Measurements from ENCODE around the gene ADAMTS1. TPM values are rescaled to one million over a fixed set of nuclear protein-coding genes. Genes with fewer than 3 reads are reported as not detected.

The ADAMTS1 gene
- total and polyA plus RNA-seq, 4 experiments from 2014 or later = 0.16 TPM; not detected in 3

DNA sequence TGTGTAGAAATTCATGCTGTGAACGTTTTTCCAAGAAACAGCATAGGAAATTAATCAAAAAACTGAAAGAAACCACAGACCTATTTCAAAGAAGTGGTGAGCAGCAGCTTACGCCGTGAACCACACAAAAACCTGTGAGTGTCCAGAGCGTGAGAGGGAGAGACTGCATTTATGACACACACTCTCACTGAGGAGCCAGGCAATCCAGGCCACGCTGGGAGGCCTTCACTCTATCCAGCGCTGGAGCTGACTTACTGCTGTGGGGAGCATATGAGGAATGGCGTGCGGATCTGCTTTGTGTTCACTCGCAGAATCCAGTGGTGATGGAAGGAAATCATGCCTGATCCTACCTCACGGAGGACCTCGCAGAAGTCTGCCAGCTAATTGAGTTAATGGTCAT is 12.7 kb downstream of the ADAMTS1 start:
- Mint-ChIP-seq H3K4me1 (peaks cover 0 to 5% (median 3%) of the 10 kb centered on the region in 4 donors), H3K9me3 (peaks cover 0 to 3% (median 0%) of the 10 kb centered on the region in 8 donors), H3K27me3 (peaks cover 0 to 7% of the 10 kb centered on the region in 2 donors), H3K4me3 (no peak overlapping the region), H3K27ac (no peak overlapping the region), H3K36me3 (no peaks in the 10 kb centered on the region)
- no peaks in the 10 kb centered on the region for H3K9me3 ChIP-seq (ENCODE audit: control insufficient read depth in 1 of 2, low read length in 2 of 2)
- H3K27ac ChIP-seq (ENCODE audit: low read depth, low read length) = no peak overlapping the region
- CTCF ChIA-PET (ENCODE audit: partially characterized antibody) = no interaction called here
- no peaks in the 10 kb centered on the region for H3K27me3 ChIP-seq (ENCODE audit: insufficient read depth, low read length)
- H3K4me1 ChIP-seq (ENCODE audit: insufficient read depth, low read length) = no peaks in the 10 kb centered on the region
- intact Hi-C loops (cut with micrococcal nuclease) = no loop called here
- no peak overlapping the region for H3K4me3 ChIP-seq (ENCODE audit: low read length in 2 of 2)
- no peak for DNase-seq
- no peaks in the 10 kb centered on the region for H3K36me3 ChIP-seq (ENCODE audit: insufficient read depth, low read length)
- POLR2A ChIA-PET (ENCODE audit: partially characterized antibody) = no interaction called here

DNA sequence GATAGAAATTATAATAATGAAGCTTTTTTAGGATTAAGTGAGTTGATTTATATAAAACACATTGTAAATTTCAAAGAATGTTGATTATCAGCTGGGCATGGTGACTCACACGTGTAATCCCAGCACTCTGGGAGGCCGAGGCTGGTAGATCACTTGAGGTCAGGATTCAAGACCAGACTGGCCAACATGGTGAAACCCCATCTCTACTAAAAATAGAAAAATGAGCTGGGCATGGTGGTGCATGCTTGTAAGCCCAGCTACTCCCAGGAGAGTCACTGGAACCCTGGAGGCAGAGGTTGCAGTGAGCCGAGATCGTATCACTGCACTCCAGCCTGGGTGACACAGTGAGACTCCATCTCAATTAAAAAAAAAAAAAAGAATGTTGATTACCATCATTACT is 18.4 kb downstream of the ADAMTS1 start:
- peaks cover 0 to 3% (median 0%) of the 10 kb centered on the region in 8 donors for H3K9me3 Mint-ChIP-seq
- H3K4me1 ChIP-seq (ENCODE audit: insufficient read depth, low read length) = no peaks in the 10 kb centered on the region
- no peak overlapping the region for H3K27ac Mint-ChIP-seq
- no peaks in the 10 kb centered on the region for H3K4me1 Mint-ChIP-seq
- no peak for DNase-seq
- H3K4me3 Mint-ChIP-seq = no peak overlapping the region
- no peak overlapping the region for H3K4me3 ChIP-seq (ENCODE audit: low read length in 2 of 2)
- H3K27ac ChIP-seq (ENCODE audit: low read depth, low read length) = no peak overlapping the region
- no peaks in the 10 kb centered on the region for H3K36me3 Mint-ChIP-seq
- H3K9me3 ChIP-seq (ENCODE audit: control insufficient read depth in 1 of 2, low read length in 2 of 2) = no peaks in the 10 kb centered on the region
- peaks cover 0 to 4% of the 10 kb centered on the region in 2 donors for H3K27me3 Mint-ChIP-seq
- ChIA-PET CTCF (ENCODE audit: partially characterized antibody) (no interaction called here), POLR2A (ENCODE audit: partially characterized antibody) (no interaction called here)
- no peaks in the 10 kb centered on the region for H3K27me3 ChIP-seq (ENCODE audit: insufficient read depth, low read length)
- intact Hi-C loops (cut with micrococcal nuclease) = no loop called here
- no peaks in the 10 kb centered on the region for H3K36me3 ChIP-seq (ENCODE audit: insufficient read depth, low read length)

- no peaks in the 10 kb centered on the region for H3K4me1 Mint-ChIP-seq
- peaks cover 0 to 2% of the 10 kb centered on the region in 2 donors for H3K27me3 Mint-ChIP-seq
- ChIA-PET CTCF (ENCODE audit: partially characterized antibody) (no interaction called here), POLR2A (ENCODE audit: partially characterized antibody) (no interaction called here)
- no peak overlapping the region for H3K27ac Mint-ChIP-seq
- Histone ChIP-seq H3K36me3 (ENCODE audit: insufficient read depth, low read length) (no peaks in the 10 kb centered on the region), H3K4me1 (ENCODE audit: insufficient read depth, low read length) (no peaks in the 10 kb centered on the region), H3K4me3 (ENCODE audit: low read length in 2 of 2) (no peak overlapping the region), H3K27ac (ENCODE audit: low read depth, low read length) (no peak overlapping the region), H3K9me3 (ENCODE audit: control insufficient read depth in 1 of 2, low read length in 2 of 2) (no peaks in the 10 kb centered on the region), H3K27me3 (ENCODE audit: insufficient read depth, low read length) (no peaks in the 10 kb centered on the region)
- no peak overlapping the region for H3K4me3 Mint-ChIP-seq
- no peak for DNase-seq
- H3K36me3 Mint-ChIP-seq = no peaks in the 10 kb centered on the region
- H3K9me3 Mint-ChIP-seq = peaks cover 0 to 3% (median 0%) of the 10 kb centered on the region in 8 donors
- intact Hi-C loops (cut with micrococcal nuclease) = no loop called here
These were observed 24.7 kb downstream of the ADAMTS1 start for GRCh38 chr21:26820509-26820908.

GRCh38 chr21:26819740-26820324 is 25.4 kb downstream of the ADAMTS1 start:
- no peaks in the 10 kb centered on the region for H3K4me1 Mint-ChIP-seq
- ChIA-PET POLR2A (ENCODE audit: partially characterized antibody) (no interaction called here), CTCF (ENCODE audit: partially characterized antibody) (no interaction called here)
- Histone ChIP-seq H3K4me1 (ENCODE audit: insufficient read depth, low read length) (no peaks in the 10 kb centered on the region), H3K4me3 (ENCODE audit: low read length in 2 of 2) (no peak overlapping the region), H3K36me3 (ENCODE audit: insufficient read depth, low read length) (no peaks in the 10 kb centered on the region), H3K9me3 (ENCODE audit: control insufficient read depth in 1 of 2, low read length in 2 of 2) (no peaks in the 10 kb centered on the region), H3K27ac (ENCODE audit: low read depth, low read length) (no peak overlapping the region), H3K27me3 (ENCODE audit: insufficient read depth, low read length) (no peaks in the 10 kb centered on the region)
- H3K9me3 Mint-ChIP-seq = peaks cover 0 to 3% (median 0%) of the 10 kb centered on the region in 8 donors
- no peak for DNase-seq
- intact Hi-C loops (cut with micrococcal nuclease) = no loop called here
- H3K27me3 Mint-ChIP-seq = peaks cover 0 to 2% of the 10 kb centered on the region in 2 donors
- H3K4me3 Mint-ChIP-seq = no peak overlapping the region
- H3K27ac Mint-ChIP-seq = no peak overlapping the region
- no peaks in the 10 kb centered on the region for H3K36me3 Mint-ChIP-seq

DNA sequence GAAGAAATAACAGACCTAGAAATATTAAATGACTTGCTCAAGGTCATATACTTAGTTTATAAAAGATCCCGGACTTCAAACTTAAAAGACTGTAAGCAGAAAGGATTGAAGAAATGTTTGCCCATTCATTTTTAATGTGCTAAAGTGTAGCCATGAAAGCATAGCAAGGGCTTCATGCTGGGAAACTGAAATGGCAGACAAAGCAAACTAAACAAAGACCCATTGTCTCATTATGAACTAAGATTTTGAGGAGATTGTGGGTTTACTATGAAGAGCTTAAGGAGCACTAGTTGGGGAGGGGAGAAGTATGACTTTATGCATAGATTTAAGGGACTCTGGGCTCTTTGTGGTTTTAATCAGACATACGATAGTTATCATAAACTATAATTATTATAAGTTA is 26.3 kb downstream of the ADAMTS1 start:
- Mint-ChIP-seq H3K36me3 (no peaks in the 10 kb centered on the region), H3K27ac (no peak overlapping the region), H3K9me3 (peaks cover 0 to 2% (median 0%) of the 10 kb centered on the region in 8 donors), H3K27me3 (peaks cover 0 to 2% of the 10 kb centered on the region in 2 donors), H3K4me1 (no peaks in the 10 kb centered on the region), H3K4me3 (no peak overlapping the region)
- H3K27me3 ChIP-seq (ENCODE audit: insufficient read depth, low read length) = no peaks in the 10 kb centered on the region
- no peaks in the 10 kb centered on the region for H3K9me3 ChIP-seq (ENCODE audit: control insufficient read depth in 1 of 2, low read length in 2 of 2)
- no peaks in the 10 kb centered on the region for H3K36me3 ChIP-seq (ENCODE audit: insufficient read depth, low read length)
- ChIA-PET POLR2A (ENCODE audit: partially characterized antibody) (no interaction called here), CTCF (ENCODE audit: partially characterized antibody) (no interaction called here)
- H3K4me1 ChIP-seq (ENCODE audit: insufficient read depth, low read length) = no peaks in the 10 kb centered on the region
- no peak overlapping the region for H3K4me3 ChIP-seq (ENCODE audit: low read length in 2 of 2)
- no peak for DNase-seq
- no peak overlapping the region for H3K27ac ChIP-seq (ENCODE audit: low read depth, low read length)
- intact Hi-C loops (cut with micrococcal nuclease) = no loop called here

DNA sequence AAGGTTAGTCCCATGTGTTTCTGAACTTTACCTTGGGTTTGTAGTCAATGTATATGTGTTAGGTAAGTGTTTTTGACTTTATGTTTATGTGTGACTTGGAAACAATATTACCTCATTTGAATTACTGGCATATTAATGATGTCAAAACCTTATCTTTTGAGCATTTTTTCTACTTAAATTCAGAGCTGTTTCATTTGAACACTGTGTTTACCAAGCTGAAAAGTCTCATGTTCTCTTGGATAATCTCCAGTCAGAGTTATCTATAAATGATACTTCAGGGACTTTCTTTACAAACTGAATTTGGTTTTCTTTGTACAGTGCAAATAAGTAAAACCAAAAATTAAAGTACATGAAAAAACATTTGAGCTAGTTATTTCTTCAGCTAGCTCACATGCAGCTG is 30.0 kb downstream of the ADAMTS1 start:
- ChIA-PET POLR2A (ENCODE audit: partially characterized antibody) (no interaction called here), CTCF (ENCODE audit: partially characterized antibody) (no interaction called here)
- DNase-seq = no peak

GRCh38 chr21:26814386-26814785 is 30.8 kb downstream of the ADAMTS1 start:
- Histone ChIP-seq H3K27me3 (ENCODE audit: insufficient read depth, low read length) (no peaks in the 10 kb centered on the region), H3K36me3 (ENCODE audit: insufficient read depth, low read length) (no peaks in the 10 kb centered on the region), H3K4me1 (ENCODE audit: insufficient read depth, low read length) (no peaks in the 10 kb centered on the region), H3K27ac (ENCODE audit: low read depth, low read length) (no peak overlapping the region), H3K9me3 (ENCODE audit: control insufficient read depth in 1 of 2, low read length in 2 of 2) (no peaks in the 10 kb centered on the region), H3K4me3 (ENCODE audit: low read length in 2 of 2) (no peak overlapping the region)
- H3K27me3 Mint-ChIP-seq = no peaks in the 10 kb centered on the region
- intact Hi-C loops (cut with micrococcal nuclease) = no loop called here
- H3K4me3 Mint-ChIP-seq = no peak overlapping the region
- no peaks in the 10 kb centered on the region for H3K9me3 Mint-ChIP-seq
- H3K36me3 Mint-ChIP-seq = no peaks in the 10 kb centered on the region
- ChIA-PET CTCF (ENCODE audit: partially characterized antibody) (no interaction called here), POLR2A (ENCODE audit: partially characterized antibody) (no interaction called here)
- H3K27ac Mint-ChIP-seq = no peak overlapping the region
- H3K4me1 Mint-ChIP-seq = no peaks in the 10 kb centered on the region
- DNase-seq = no peak

More for the DNA sequence above, 30.0 kb downstream of the ADAMTS1 start:
- H3K4me3 Mint-ChIP-seq = no peak overlapping the region
- no peaks in the 10 kb centered on the region for H3K4me1 Mint-ChIP-seq
- no peaks in the 10 kb centered on the region for H3K27me3 ChIP-seq (ENCODE audit: insufficient read depth, low read length)
- H3K9me3 Mint-ChIP-seq = no peaks in the 10 kb centered on the region
- H3K27ac Mint-ChIP-seq = no peak overlapping the region
- no peak overlapping the region for H3K4me3 ChIP-seq (ENCODE audit: low read length in 2 of 2)
- H3K27ac ChIP-seq (ENCODE audit: low read depth, low read length) = no peak overlapping the region
- intact Hi-C loops (cut with micrococcal nuclease) = no loop called here
- no peaks in the 10 kb centered on the region for H3K36me3 Mint-ChIP-seq
- H3K9me3 ChIP-seq (ENCODE audit: control insufficient read depth in 1 of 2, low read length in 2 of 2) = no peaks in the 10 kb centered on the region
- H3K36me3 ChIP-seq (ENCODE audit: insufficient read depth, low read length) = no peaks in the 10 kb centered on the region
- no peaks in the 10 kb centered on the region for H3K4me1 ChIP-seq (ENCODE audit: insufficient read depth, low read length)
- no peaks in the 10 kb centered on the region for H3K27me3 Mint-ChIP-seq
